Nucleus accumbens (tissue), 56 donors: Measurements from ENCODE around the gene RPS6KA1.

Experiments
- DNase-seq, 56 donors: peaks; one replicate each; lab custom pipeline; 2025; lab: John Stamatoyannopoulos, UW

RPS6KA1 gene

DNA sequence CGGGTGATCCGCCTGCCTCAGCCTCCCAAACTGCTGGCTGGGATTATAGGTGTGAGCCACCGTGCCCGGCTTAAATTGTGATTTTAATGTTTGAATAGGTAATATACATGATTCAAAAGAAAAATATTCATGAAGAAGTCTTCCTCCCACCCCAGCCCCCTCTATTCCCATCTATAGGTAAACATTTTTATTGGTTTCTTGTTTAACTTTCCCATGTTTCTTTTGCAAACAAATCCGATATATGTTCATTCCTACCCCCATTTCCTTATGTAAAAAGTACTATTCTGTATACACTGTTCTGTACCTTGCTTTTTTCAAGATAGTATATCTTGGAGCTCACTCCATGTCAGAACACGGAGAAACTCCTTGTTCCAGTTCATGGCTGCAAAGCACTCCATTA, 23.2 kb downstream of the RPS6KA1 start:
- DNase-seq = no peak

- DNase-seq = peak in 1 of 56 donors; percentile 16
Observed at GRCh38 chr1:26553942-26554682, 24.6 kb downstream of the RPS6KA1 start.

- peak in 4 of 56 donors; percentile 20 to 60 (median 42) for DNase-seq
Observed at GRCh38 chr1:26554781-26555180, 25.2 kb downstream of the RPS6KA1 start.

GRCh38 chr1:26555550-26555981, 26.0 kb downstream of the RPS6KA1 start:
- DNase-seq = peak in 54 of 56 donors; percentile 22 to 98 (median 91)

- DNase-seq = peak in 4 of 56 donors; percentile 39 to 62 (median 50)
Observed at GRCh38 chr1:26556111-26556510, 26.6 kb downstream of the RPS6KA1 start.

DNA sequence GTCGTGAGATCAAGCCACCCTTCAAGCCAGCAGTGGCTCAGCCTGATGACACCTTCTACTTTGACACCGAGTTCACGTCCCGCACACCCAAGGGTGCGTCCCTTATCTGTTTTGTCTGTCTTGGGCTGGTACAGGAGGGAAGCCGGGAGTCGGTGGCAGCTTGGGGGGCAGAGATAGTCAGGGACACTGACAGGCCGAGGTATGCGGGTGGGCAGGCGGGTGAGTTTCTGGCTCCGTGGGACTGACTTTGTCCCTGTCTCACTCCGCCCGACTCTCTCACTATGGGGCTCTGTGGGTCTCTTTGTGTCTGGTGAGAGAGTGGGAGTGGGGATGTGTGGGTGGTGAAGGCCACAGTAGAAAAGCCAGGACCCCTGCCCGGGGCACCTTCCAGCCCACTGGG, 27.4 kb downstream of the RPS6KA1 start:
- DNase-seq = no peak

GRCh38 chr1:26558685-26559048, 29.1 kb downstream of the RPS6KA1 start:
- no peak for DNase-seq

GRCh38 chr1:26560403-26560780, 30.8 kb downstream of the RPS6KA1 start:
- no peak for DNase-seq

- peak in 1 of 56 donors; percentile 11 for DNase-seq
Observed at GRCh38 chr1:26570287-26570686, 40.7 kb downstream of the RPS6KA1 start.

DNA sequence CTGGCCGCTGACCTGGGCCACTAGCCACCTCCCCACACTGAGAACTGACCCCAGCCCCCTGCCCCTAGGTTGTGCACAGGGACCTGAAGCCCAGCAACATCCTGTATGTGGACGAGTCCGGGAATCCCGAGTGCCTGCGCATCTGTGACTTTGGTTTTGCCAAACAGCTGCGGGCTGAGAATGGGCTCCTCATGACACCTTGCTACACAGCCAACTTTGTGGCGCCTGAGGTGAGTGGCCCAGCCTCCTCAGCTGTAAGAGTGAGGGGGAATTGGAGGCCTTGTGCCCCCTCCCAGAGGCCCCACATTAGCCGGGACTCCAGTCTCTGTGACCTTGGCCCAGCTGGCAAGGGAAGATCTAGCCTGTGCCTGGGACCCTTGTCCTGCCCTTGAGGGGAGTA, 41.8 kb downstream of the RPS6KA1 start:
- DNase-seq = no peak

DNA sequence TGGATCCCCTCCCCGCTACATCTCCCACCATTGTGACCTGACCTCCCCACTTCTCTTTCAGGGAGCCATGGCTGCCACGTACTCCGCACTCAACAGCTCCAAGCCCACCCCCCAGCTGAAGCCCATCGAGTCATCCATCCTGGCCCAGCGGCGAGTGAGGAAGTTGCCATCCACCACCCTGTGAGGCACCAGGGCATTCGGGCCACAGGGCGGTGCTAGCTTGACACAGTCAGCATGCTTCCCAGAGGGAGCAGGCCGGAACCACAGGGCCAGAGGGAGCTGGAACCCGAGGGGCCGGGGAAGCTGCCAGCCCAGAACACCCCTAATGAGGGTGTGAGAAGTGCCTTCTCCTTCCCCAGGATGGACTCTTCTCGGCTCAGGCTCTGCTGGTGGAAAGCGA, 44.5 kb downstream of the RPS6KA1 start:
- no peak for DNase-seq

GRCh38 chr1:26574719-26575251, 45.2 kb downstream of the RPS6KA1 start:
- peak in 23 of 56 donors; percentile 6 to 50 (median 32) for DNase-seq

DNA sequence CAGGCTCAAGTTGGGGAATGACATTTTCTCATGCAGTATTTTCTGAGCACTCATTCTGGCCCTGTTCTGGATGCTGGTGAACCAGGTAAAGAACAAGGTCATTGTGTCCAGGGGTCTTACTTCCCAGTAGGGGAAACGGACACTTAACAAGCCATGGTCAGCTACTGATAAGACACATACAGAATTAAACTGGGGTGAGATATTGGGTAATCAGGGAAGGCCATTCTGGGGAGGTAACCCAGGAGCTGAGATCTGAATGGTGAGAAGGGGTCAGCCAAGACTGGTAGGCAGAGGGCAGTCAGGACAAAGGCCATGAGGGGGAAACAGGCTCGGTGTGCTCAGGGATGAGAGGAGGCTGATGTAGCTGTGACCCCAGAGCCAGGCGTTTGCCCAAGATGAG, 45.8 kb downstream of the RPS6KA1 start:
- DNase-seq = no peak

- no peak for DNase-seq
Observed at GRCh38 chr1:26578167-26578566, 48.6 kb downstream of the RPS6KA1 start.

DNA sequence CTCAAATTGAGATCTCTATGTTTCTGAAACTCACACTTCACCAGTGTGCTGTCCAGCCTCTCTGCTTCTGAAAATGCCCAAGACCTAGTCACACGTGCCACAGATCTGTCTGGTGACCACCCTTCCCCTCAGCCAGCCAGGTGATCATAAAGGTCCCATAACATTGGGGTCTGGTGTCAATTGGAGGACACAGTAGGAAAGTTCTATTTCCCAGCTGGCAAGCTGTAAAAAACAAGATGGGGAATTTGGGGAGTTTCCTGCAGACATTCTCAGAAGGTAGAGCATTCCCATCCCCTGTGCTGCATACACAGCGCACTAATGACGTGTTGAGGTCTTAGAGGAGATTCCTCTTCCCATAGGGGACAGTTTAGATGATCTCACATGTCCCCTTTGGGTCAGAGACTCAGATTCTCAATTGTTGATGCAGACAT, 50.1 kb downstream of the RPS6KA1 start:
- DNase-seq = no peak

DNA sequence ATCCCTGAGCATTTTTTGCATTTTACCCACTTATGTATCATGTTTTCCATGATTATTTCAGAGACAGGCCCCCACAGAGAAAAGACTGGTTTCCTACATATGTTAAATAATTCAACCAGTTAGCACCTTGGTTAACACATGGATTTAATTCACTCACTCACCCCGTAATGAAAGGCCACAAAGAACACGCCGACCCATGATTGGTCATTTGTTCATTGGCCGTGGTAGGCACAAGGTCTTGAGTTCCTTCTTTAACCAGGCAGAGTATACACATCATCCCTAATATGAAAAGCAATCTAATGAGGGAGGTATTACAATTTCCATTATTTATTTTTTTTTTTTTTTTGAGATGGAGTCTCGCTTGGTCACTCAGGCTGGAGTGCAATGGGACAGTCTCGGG, 50.6 kb downstream of the RPS6KA1 start:
- DNase-seq = no peak

GRCh38 chr1:26581287-26581651, 51.7 kb downstream of the RPS6KA1 start:
- DNase-seq = no peak

GRCh38 chr1:26582053-26582835, 52.7 kb downstream of the RPS6KA1 start:
- no peak for DNase-seq

- peak in 1 of 56 donors; percentile 11 for DNase-seq
Observed at GRCh38 chr1:26582836-26583460, 53.4 kb downstream of the RPS6KA1 start.

DNA sequence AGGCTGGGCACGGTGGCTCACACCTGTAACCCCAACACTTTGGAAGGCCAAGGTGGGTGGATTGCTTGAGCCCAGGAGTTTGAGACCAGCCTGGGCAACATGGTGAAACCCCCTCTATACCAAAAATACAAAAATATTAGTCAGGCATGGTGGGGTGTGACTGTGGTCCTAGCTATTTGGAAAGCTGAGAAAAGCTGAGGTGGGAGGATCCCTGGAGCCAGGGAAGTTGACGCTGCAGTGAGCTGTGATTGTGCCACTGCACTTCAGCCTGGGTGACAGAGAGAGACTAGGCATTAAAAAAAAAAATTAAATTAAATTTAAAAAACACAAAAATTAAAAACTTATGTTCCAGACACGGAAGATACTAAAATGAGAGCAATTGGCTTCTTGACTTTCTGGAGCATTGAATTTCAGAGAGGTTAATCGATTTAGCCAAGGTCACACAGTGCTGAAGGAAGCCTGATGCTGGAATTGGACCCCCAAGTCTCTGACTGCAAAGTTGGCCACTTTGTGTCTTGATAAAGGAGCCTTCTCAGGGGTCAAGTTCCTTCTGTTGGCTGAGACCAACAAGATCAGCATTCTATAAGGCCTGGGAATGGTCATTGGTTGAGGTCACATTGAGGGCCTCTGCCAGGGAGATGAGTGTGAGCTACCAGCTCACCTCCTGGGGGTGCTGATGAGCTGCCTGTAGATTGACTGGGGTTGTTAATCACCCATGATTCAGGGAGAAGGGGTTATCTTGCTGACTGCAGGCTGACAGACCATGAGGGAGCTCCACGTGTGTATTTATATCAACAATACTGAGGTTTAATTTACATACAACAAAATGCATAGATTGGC, 54.3 kb downstream of the RPS6KA1 start:
- no peak for DNase-seq
